CD4-positive, alpha-beta memory T cell (primary cell): ENCODE results near the gene ACAP1. TPM values are rescaled to one million over a fixed set of nuclear protein-coding genes. Genes with fewer than 3 reads are reported as not detected.

Experiments used
- CTCF ChIA-PET: fragments of 350-600 bp; sonication (Branson Sonifier 250); formaldehyde crosslinking; loops from one replicate; lab custom pipeline; 2021; ENCODE audit warnings: inconsistent platforms; ENCODE audit not compliant: partially characterized antibody; lab: Charles Lee
- POLR2A ChIA-PET: fragments of 350-600 bp; sonication (Branson Sonifier 250); formaldehyde crosslinking; loops from one replicate; lab custom pipeline; 2021; ENCODE audit not compliant: partially characterized antibody; lab: Charles Lee
- DNase-seq, 5 donors: peaks; one replicate each; pipeline versions ENCODE4 v3.0.0 to v3.0.0-alpha.2; 2020 to 2022; ENCODE audit warnings: mixed read lengths in 1 of 5
- H3K27ac ChIP-seq: one replicate; pipeline ENCODE4 v1.7.0; 2013; ENCODE audit warnings: low read depth, low read length
- H3K27me3 ChIP-seq: 2 replicates; pipeline ENCODE4 v1.7.0; 2013; ENCODE audit warnings: mild to moderate bottlenecking, low read length, moderate library complexity; ENCODE audit not compliant: insufficient read depth
- H3K36me3 ChIP-seq: 2 replicates; pipeline ENCODE4 v1.7.0; 2013; ENCODE audit warnings: mild to moderate bottlenecking, low read length, moderate library complexity; ENCODE audit not compliant: insufficient read depth
- H3K4me1 ChIP-seq: 2 replicates; pipeline ENCODE4 v1.7.0; 2013; ENCODE audit warnings: mild to moderate bottlenecking, low read length, moderate library complexity; ENCODE audit not compliant: insufficient read depth
- H3K4me3 ChIP-seq, 2 donors: one replicate each; pipeline ENCODE4 v1.7.0; 2013; ENCODE audit warnings: low read length in 2 of 2, mild to moderate bottlenecking in 1 of 2
- H3K9me3 ChIP-seq, 2 donors: one replicate each; pipeline ENCODE4 v1.7.0; 2013; ENCODE audit warnings: low read length in 2 of 2, control low read depth in 1 of 2; ENCODE audit not compliant: control insufficient read depth in 1 of 2
- H3K27ac Mint-ChIP-seq, 7 donors: one replicate each; pipeline ENCODE4 v1.8.0; 2020 to 2021; ENCODE audit warnings: mixed read lengths in 7 of 7, mild to moderate bottlenecking in 6 of 7, inconsistent platforms in 3 of 7, moderate library complexity in 3 of 7
- H3K27me3 Mint-ChIP-seq, 2 donors: one replicate each; pipeline ENCODE4 v1.8.0; 2020 to 2021; ENCODE audit warnings: mixed read lengths in 2 of 2
- H3K36me3 Mint-ChIP-seq, 2 donors: one replicate each; pipeline ENCODE4 v1.8.0; 2020 to 2021; ENCODE audit warnings: mixed read lengths in 2 of 2, inconsistent platforms in 1 of 2, mild to moderate bottlenecking in 1 of 2
- H3K4me1 Mint-ChIP-seq, 4 donors: one replicate each; pipeline ENCODE4 v1.8.0; 2020 to 2021; ENCODE audit warnings: mixed read lengths in 4 of 4, mild to moderate bottlenecking in 1 of 4
- H3K4me3 Mint-ChIP-seq, 8 donors: one replicate each; pipeline ENCODE4 v1.8.0; 2020 to 2021; ENCODE audit warnings: mixed read lengths in 8 of 8, mild to moderate bottlenecking in 7 of 8, moderate library complexity in 6 of 8, inconsistent platforms in 3 of 8
- H3K9me3 Mint-ChIP-seq, 8 donors: one replicate each; pipeline ENCODE4 v1.8.0; 2020 to 2021; ENCODE audit warnings: mixed read lengths in 8 of 8, mild to moderate bottlenecking in 5 of 8, inconsistent platforms in 3 of 8, moderate library complexity in 1 of 8
- intact Hi-C: fragments of 100-400 bp; cut with micrococcal nuclease; formaldehyde crosslinking; loops from one replicate; pipeline ENCODE4 v1.15.1; 2023
- polyA plus RNA-seq, 2 donors: library from polyadenylated mRNA; unstranded; fragments of 300-500 nt; fragmentation: Illumina TruSeq; gene quantifications; one replicate each; pipeline ENCODE4 v1.2.3, GENCODE V29; 2021
- total RNA-seq, 2 experiments: library from RNA; stranded (reverse); gene quantifications; one replicate each; pipeline ENCODE4 v1.2.3, GENCODE V29; 2021

ACAP1 gene
- total and polyA plus RNA-seq, 4 experiments from 2014 or later, result 261 to 516 (median 386) TPM

GRCh38 chr17:7293159-7293558 is 43.2 kb upstream of the ACAP1 start:
- Mint-ChIP-seq H3K27ac (peak overlapping the region in 2 of 7 donors; percentile 13 to 41), H3K4me3 (peak overlapping the region in 5 of 8 donors; percentile 16 to 76 (median 64)), H3K9me3 (no peaks in the 10 kb centered on the region), H3K27me3 (peaks cover 2 to 19% of the 10 kb centered on the region in 2 donors), H3K4me1 (peaks cover 7 to 31% (median 18%) of the 10 kb centered on the region in 4 donors), H3K36me3 (no peaks in the 10 kb centered on the region)
- POLR2A ChIA-PET, result interaction anchor here (0.6 to 2.1 kb wide), 2 partner anchors 22 to 321 kb away, joined by 4 to 6 read pairs; partner anchors contain the start of genes FXR2 and GPS2
- H3K9me3 ChIP-seq, result no peaks in the 10 kb centered on the region
- H3K36me3 ChIP-seq, result no peaks in the 10 kb centered on the region
- H3K4me1 ChIP-seq, result peaks cover 26% of the 10 kb centered on the region
- no peak overlapping the region for H3K27ac ChIP-seq
- no peak for DNase-seq
- CTCF ChIA-PET, result interaction anchor here (1.1 to 1.8 kb wide), 2 partner anchors 72 to 247 kb away, joined by 6 read pairs; no protein-coding TSS in a partner anchor
- intact Hi-C loops, result loop anchor here (10.0 kb wide), 1 partner anchor 158 kb away; no protein-coding TSS in a partner anchor
- H3K4me3 ChIP-seq, result no peak overlapping the region
- H3K27me3 ChIP-seq, result no peaks in the 10 kb centered on the region

- CTCF ChIA-PET, result interaction anchor here (1.1 to 1.8 kb wide), 2 partner anchors 73 to 248 kb away, joined by 6 read pairs; no protein-coding TSS in a partner anchor
- H3K36me3 ChIP-seq, result no peaks in the 10 kb centered on the region
- H3K4me1 Mint-ChIP-seq, result peaks cover 7 to 31% (median 18%) of the 10 kb centered on the region in 4 donors
- no peak overlapping the region for H3K27ac ChIP-seq
- H3K36me3 Mint-ChIP-seq, result no peaks in the 10 kb centered on the region
- H3K27me3 Mint-ChIP-seq, result peaks cover 2 to 19% of the 10 kb centered on the region in 2 donors
- no peak overlapping the region for H3K4me3 ChIP-seq
- peak overlapping the region in 4 of 7 donors; percentile 24 to 77 (median 56) for H3K27ac Mint-ChIP-seq
- POLR2A ChIA-PET, result interaction anchor here (0.6 to 2.1 kb wide), 2 partner anchors 21 to 321 kb away, joined by 4 to 6 read pairs; partner anchors contain the start of genes FXR2 and GPS2
- peak in 3 of 5 donors; percentile 13 to 50 (median 15) for DNase-seq
- no peaks in the 10 kb centered on the region for H3K9me3 ChIP-seq
- intact Hi-C loops, result loop anchor here (10.0 kb wide), 1 partner anchor 159 kb away; no protein-coding TSS in a partner anchor
- H3K4me3 Mint-ChIP-seq, result peak overlapping the region; percentile 21 to 76 (median 64)
- peaks cover 26% of the 10 kb centered on the region for H3K4me1 ChIP-seq
- no peaks in the 10 kb centered on the region for H3K27me3 ChIP-seq
- H3K9me3 Mint-ChIP-seq, result no peaks in the 10 kb centered on the region
These were observed 42.3 kb upstream of the ACAP1 start for GRCh38 chr17:7293816-7294613.

GRCh38 chr17:7294614-7295153 is 41.6 kb upstream of the ACAP1 start, which contains the start of gene YBX2:
Gene YBX2, minus strand, starts transcription at chr17:7294639. Its CDS starts 139 bp downstream, at chr17:7294500.
- Histone ChIP-seq H3K36me3 (no peaks in the 10 kb centered on the region), H3K9me3 (no peaks in the 10 kb centered on the region), H3K4me3 (peak within 1 kb of the TSS in 1 of 2 donors; percentile 41), H3K27me3 (no peaks in the 10 kb centered on the region), H3K4me1 (peaks cover 26% of the 10 kb centered on the region), H3K27ac (no peak within 1 kb of the TSS)
- intact Hi-C loops, result loop anchor here (10.0 kb wide), 1 partner anchor 160 kb away; no protein-coding TSS in a partner anchor
- peak within 1 kb of the TSS; percentile 74 to 96 (median 81) for H3K4me3 Mint-ChIP-seq
- peak; percentile 53 to 78 (median 63) for DNase-seq
- H3K9me3 Mint-ChIP-seq, result no peaks in the 10 kb centered on the region
- ChIA-PET POLR2A (no interaction called here), CTCF (no interaction called here)
- no peaks in the 10 kb centered on the region for H3K36me3 Mint-ChIP-seq
- peaks cover 2 to 19% of the 10 kb centered on the region in 2 donors for H3K27me3 Mint-ChIP-seq
- H3K4me1 Mint-ChIP-seq, result peaks cover 7 to 31% (median 18%) of the 10 kb centered on the region in 4 donors
- H3K27ac Mint-ChIP-seq, result peak within 1 kb of the TSS in 6 of 7 donors; percentile 24 to 91 (median 74)

GRCh38 chr17:7295230-7296180 is 40.8 kb upstream of the ACAP1 start:
- Mint-ChIP-seq H3K27ac (peak overlapping the region in 5 of 7 donors; percentile 8 to 91 (median 52)), H3K4me1 (peaks cover 7 to 31% (median 18%) of the 10 kb centered on the region in 4 donors), H3K27me3 (peaks cover 2 to 19% of the 10 kb centered on the region in 2 donors), H3K36me3 (no peaks in the 10 kb centered on the region), H3K9me3 (no peaks in the 10 kb centered on the region), H3K4me3 (peak overlapping the region; percentile 71 to 96 (median 81))
- Histone ChIP-seq H3K27ac (no peak overlapping the region), H3K36me3 (no peaks in the 10 kb centered on the region), H3K4me3 (peak overlapping the region in 1 of 2 donors; percentile 41), H3K9me3 (no peaks in the 10 kb centered on the region), H3K4me1 (peaks cover 26% of the 10 kb centered on the region), H3K27me3 (no peaks in the 10 kb centered on the region)
- intact Hi-C loops, result loop anchor here (1.0 to 10.0 kb wide), 5 partner anchors 11 to 250 kb away; no protein-coding TSS in a partner anchor
- peak in 1 of 5 donors; percentile 7 for DNase-seq
- CTCF ChIA-PET, result interaction anchor here (0.8 to 4.4 kb wide), 27 partner anchors 9 to 251 kb away, joined by 3 to 79 read pairs (median 5); partner anchors contain the start of genes ACADVL, ACAP1, DLG4 and KCTD11
- POLR2A ChIA-PET, result interaction anchor here (0.6 to 2.3 kb wide), 10 partner anchors 9 to 279 kb away, joined by 3 to 30 read pairs (median 5); partner anchors contain the start of genes ACADVL, DLG4, GABARAP and PHF23

- CTCF ChIA-PET, result interaction anchor here (0.6 to 4.4 kb wide), 38 partner anchors 9 to 385 kb away, joined by 3 to 79 read pairs (median 4); partner anchors contain the start of genes ACADVL, ACAP1, DLG4 and GABARAP
- H3K27ac Mint-ChIP-seq, result peak overlapping the region in 3 of 7 donors; percentile 55 to 60 (median 59)
- Histone ChIP-seq H3K27me3 (no peaks in the 10 kb centered on the region), H3K4me3 (no peak overlapping the region), H3K36me3 (no peaks in the 10 kb centered on the region), H3K4me1 (peaks cover 26% of the 10 kb centered on the region), H3K9me3 (no peaks in the 10 kb centered on the region), H3K27ac (no peak overlapping the region)
- peak overlapping the region in 6 of 8 donors; percentile 8 to 86 (median 50) for H3K4me3 Mint-ChIP-seq
- H3K9me3 Mint-ChIP-seq, result no peaks in the 10 kb centered on the region
- H3K36me3 Mint-ChIP-seq, result no peaks in the 10 kb centered on the region
- intact Hi-C loops, result loop anchor here (1.0 to 10.0 kb wide), 5 partner anchors 10 to 251 kb away; no protein-coding TSS in a partner anchor
- peaks cover 7 to 31% (median 18%) of the 10 kb centered on the region in 4 donors for H3K4me1 Mint-ChIP-seq
- H3K27me3 Mint-ChIP-seq, result peaks cover 2 to 19% of the 10 kb centered on the region in 2 donors
- peak; percentile 41 to 62 (median 51) for DNase-seq
- POLR2A ChIA-PET, result interaction anchor here (0.6 to 2.3 kb wide), 15 partner anchors 10 to 278 kb away, joined by 3 to 30 read pairs (median 5); partner anchors contain the start of genes ACADVL, ACAP1, DLG4 and GABARAP
These were observed 40.0 kb upstream of the ACAP1 start for GRCh38 chr17:7296189-7296861.
